Stimulated activated CD4-positive, alpha-beta T cell treated with anti-CD3 and anti-CD28 coated beads, Interleukin-1b, Interleukin-23, amount 100 ng/mL, for 24 hours (primary cell): ENCODE data around the gene TGFBR3L.
"Not testable (repeated sequence)": the region's sequence is repeated elsewhere in the genome, so short reads cannot be mapped to it uniquely, and the experiment has no call there.

Experiments used
- DNase-seq, 4 experiments: peaks; one replicate each; pipeline ENCODE4 v3.0.0-alpha.2; 2020; ENCODE audit warnings: low read depth in 4 of 4, low spot score in 1 of 4

The TGFBR3L gene

GRCh38 chr19:7879111-7879807 is 35.4 kb upstream of the TGFBR3L start:
- no peak for DNase-seq

- DNase-seq: no peak
Observed at GRCh38 chr19:7879836-7880235, 34.8 kb upstream of the TGFBR3L start.

GRCh38 chr19:7881910-7882309 is 32.7 kb upstream of the TGFBR3L start:
- no peak for DNase-seq

- DNase-seq: no peak
Observed at GRCh38 chr19:7883105-7883504, 31.5 kb upstream of the TGFBR3L start.

GRCh38 chr19:7883796-7884570 is 30.6 kb upstream of the TGFBR3L start:
- DNase-seq: no peak

- no peak for DNase-seq
Observed at GRCh38 chr19:7885818-7886217, 28.8 kb upstream of the TGFBR3L start.

- no peak for DNase-seq
Observed at GRCh38 chr19:7887408-7888144, 27.1 kb upstream of the TGFBR3L start.

GRCh38 chr19:7888145-7888825 is 26.3 kb upstream of the TGFBR3L start, which contains the start of gene LRRC8E:
TSS of gene LRRC8E (plus strand) at chr19:7888510. CDS start at chr19:7895604, 7,094 bp downstream.
- no peak for DNase-seq

GRCh38 chr19:7888826-7889217 is 25.8 kb upstream of the TGFBR3L start:
- no peak for DNase-seq

GRCh38 chr19:7893362-7894101 is 21.1 kb upstream of the TGFBR3L start:
- not testable (repeated sequence) for DNase-seq

- DNase-seq: no peak
Observed at GRCh38 chr19:7894612-7895309, 19.9 kb upstream of the TGFBR3L start.

GRCh38 chr19:7895565-7895964 is 19.1 kb upstream of the TGFBR3L start:
- no peak for DNase-seq

- DNase-seq: no peak
Observed at GRCh38 chr19:7897292-7897691, 17.3 kb upstream of the TGFBR3L start.

GRCh38 chr19:7898967-7899366 is 15.7 kb upstream of the TGFBR3L start:
- no peak for DNase-seq

- no peak for DNase-seq
Observed at GRCh38 chr19:7899751-7900378, 14.8 kb upstream of the TGFBR3L start.

- DNase-seq: no peak
Observed at GRCh38 chr19:7900401-7900870, 14.2 kb upstream of the TGFBR3L start.

- no peak for DNase-seq
Observed at GRCh38 chr19:7900931-7901330, 13.7 kb upstream of the TGFBR3L start.

- DNase-seq: no peak
Observed at GRCh38 chr19:7901337-7901736, 13.3 kb upstream of the TGFBR3L start.

GRCh38 chr19:7902796-7903243 is 11.8 kb upstream of the TGFBR3L start:
- DNase-seq: no peak
